H1 (cell line): ENCODE results near the gene FKBP8.

Source experiments
- EZH2 ChIP-seq: fragments of 200-600 bp; sonication (generic); IDR thresholded peaks from 2 replicates; pipeline ENCODE4 v1.7.1; 2012; ENCODE audit warnings: low read depth, mild to moderate bottlenecking, moderate library complexity, low read length, inconsistent platforms; ENCODE audit not compliant: severe bottlenecking
- FOSL1 ChIP-seq: IDR thresholded peaks from 2 replicates; pipeline ENCODE4 v1.6.1; 2011; ENCODE audit warnings: mild to moderate bottlenecking, low read depth, low read length, moderate library complexity; ENCODE audit not compliant: insufficient read depth
- JUND ChIP-seq: IDR thresholded peaks from 2 replicates; pipeline ENCODE4 v1.6.1; 2011; ENCODE audit warnings: mild to moderate bottlenecking, improper control_type of control experiment, low read length
- POLR2A ChIP-seq, 2 experiments: IDR thresholded peaks; 1 replicate in 1 of 2; 2 replicates in 1 of 2; pipeline ENCODE4 v1.6.1; 2011; ENCODE audit warnings: low read depth in 2 of 2, low read length in 2 of 2, mild to moderate bottlenecking in 2 of 2; ENCODE audit errors: control extremely low read depth in 1 of 2
- YY1 ChIP-seq: IDR thresholded peaks from 2 replicates; pipeline ENCODE4 v1.6.1; 2011; ENCODE audit warnings: low read depth, mild to moderate bottlenecking, low read length
- TF ChIP-seq, protein P1 (sequence below), 3 experiments: IDR thresholded peaks; 1 replicate in 2 of 3; 2 replicates in 1 of 3; pipeline versions ENCODE4 v1.5.1 to v1.6.1; 2011; ENCODE audit warnings: low read length in 3 of 3, mild to moderate bottlenecking in 3 of 3, inconsistent platforms in 2 of 3, low read depth in 1 of 3, moderate library complexity in 1 of 3; ENCODE audit not compliant: insufficient read depth in 1 of 3; ENCODE audit errors: control extremely low read depth in 1 of 3

DNA sequence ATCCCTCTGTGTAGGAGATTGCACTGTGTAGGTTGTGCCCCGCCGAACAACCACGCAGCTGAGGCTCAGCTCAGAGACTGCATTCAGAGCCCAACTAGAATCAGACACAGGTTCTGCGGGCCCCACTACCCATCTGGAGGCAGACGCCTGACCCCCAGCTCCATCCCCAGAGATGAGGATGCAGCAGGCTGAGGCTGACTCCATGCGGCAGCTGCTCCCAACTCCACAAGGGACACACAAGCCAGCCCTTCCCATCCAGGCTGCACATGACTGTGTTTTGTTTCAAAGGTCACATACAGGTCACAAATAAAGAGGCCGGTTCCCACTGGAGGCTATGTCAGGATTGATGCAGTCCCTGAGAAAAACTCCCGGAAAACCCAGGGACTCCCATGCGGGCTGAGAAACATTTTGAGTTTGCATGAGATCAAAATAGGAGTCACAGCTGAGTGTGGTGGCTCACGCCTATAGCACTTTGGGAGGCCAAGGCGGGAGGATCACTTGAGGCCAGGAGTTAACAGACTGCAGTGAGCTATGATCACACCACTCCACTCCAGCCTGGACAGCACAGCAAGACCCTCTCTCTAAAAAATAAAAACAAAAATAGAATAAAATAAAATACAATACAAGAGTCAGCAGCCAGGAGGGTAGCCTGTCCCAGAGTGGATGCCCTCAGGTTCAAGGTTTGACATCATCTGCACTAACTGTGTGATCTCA is 35.5 kb downstream of the FKBP8 start:
- TF ChIP-seq FOSL1 (no peak), EZH2 (no peak), JUND (no peak), YY1 (no peak), POLR2A (IDR thresholded peaks at IDR 0.05; ENCODE audit: control extremely low read depth in 1 of 2, low read depth in 2 of 2, low read length in 2 of 2) (no peak)
- TF ChIP-seq, protein P1, sequence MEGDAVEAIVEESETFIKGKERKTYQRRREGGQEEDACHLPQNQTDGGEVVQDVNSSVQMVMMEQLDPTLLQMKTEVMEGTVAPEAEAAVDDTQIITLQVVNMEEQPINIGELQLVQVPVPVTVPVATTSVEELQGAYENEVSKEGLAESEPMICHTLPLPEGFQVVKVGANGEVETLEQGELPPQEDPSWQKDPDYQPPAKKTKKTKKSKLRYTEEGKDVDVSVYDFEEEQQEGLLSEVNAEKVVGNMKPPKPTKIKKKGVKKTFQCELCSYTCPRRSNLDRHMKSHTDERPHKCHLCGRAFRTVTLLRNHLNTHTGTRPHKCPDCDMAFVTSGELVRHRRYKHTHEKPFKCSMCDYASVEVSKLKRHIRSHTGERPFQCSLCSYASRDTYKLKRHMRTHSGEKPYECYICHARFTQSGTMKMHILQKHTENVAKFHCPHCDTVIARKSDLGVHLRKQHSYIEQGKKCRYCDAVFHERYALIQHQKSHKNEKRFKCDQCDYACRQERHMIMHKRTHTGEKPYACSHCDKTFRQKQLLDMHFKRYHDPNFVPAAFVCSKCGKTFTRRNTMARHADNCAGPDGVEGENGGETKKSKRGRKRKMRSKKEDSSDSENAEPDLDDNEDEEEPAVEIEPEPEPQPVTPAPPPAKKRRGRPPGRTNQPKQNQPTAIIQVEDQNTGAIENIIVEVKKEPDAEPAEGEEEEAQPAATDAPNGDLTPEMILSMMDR (IDR thresholded peaks at IDR 0.05; ENCODE audit: control extremely low read depth in 1 of 3, insufficient read depth in 1 of 3, low read depth in 1 of 3, low read length in 3 of 3), result no peak
